Stimulated activated CD8-positive, alpha-beta memory T cell treated with anti-CD3 and anti-CD28 coated beads, Interleukin-15, amount 100 ng/mL, for 4 hours (primary cell): ENCODE measurements around the gene TUBB8.
"Not testable (repeated sequence)": the region's sequence is repeated elsewhere in the genome, so short reads cannot be mapped to it uniquely, and the experiment has no call there.

Source experiments
- DNase-seq, 2 donors: peaks; one replicate each; pipeline ENCODE4 v3.0.0-alpha.2; 2020; ENCODE audit warnings: low read depth in 2 of 2

TUBB8 gene

GRCh38 chr10:48996-49395 is at the start of gene TUBB8:
Gene TUBB8, minus strand, starts transcription at chr10:49296. Its CDS starts 58 bp downstream, at chr10:49238.
- no peak for DNase-seq

GRCh38 chr10:96466-96865 is 47.4 kb upstream of the TUBB8 start:
- DNase-seq = no peak

DNA sequence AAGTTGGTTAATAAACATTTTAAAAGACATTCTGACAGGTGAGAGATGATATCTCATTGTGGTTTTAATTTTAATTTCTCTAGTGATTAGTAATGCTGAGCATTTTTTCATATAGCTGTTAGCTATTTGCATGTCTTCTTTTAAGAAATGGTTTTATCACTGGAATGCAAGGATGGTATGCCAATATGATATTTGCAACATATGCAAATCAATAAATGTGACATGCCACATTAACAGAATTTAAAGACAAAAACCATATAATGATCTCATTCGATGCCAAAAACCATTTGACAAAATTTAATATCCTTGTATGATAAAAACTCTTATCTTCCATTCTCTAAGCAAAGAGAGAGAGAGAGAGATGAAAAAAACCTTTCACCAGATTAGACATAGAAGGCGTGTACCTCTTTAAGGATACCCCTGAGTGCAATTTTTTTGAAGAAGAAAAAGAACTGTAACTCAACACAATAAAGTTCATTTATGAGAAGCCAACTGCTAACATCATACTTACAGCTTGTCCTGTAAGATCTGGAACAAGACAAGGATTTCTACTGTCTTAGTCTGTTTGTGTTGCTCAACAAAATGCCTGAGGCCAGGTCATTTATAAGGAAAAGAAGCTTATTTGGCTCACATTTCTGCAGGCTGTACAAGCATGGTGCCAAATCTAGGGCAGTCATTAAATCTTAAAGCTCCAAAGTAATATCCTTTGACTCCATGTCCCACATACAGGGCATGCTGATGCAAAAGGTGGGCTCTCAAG is 46.4 kb upstream of the TUBB8 start:
- DNase-seq = no peak

DNA sequence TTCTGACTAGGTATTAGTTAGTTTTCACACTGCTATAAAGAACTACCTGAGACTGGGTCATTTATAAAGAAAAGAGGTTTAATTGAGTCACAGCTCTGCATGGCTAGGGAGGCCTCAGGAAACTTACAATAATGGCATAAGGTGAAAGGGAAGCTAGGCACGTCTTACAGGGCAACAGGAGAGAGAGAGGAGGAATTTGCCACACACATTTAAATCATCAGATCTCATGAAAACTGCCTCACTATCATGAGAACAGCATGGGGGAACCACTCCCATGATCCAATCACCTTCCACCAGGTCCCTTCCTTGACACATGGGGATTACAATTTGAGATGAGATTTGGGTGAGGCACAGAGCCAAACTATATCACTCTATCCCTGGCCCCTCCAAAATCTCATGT is 45.5 kb upstream of the TUBB8 start:
- no peak for DNase-seq

- DNase-seq = no peak
Observed at GRCh38 chr10:92846-93245, 43.8 kb upstream of the TUBB8 start.

GRCh38 chr10:92153-92552 is 43.1 kb upstream of the TUBB8 start:
- no peak for DNase-seq

DNA sequence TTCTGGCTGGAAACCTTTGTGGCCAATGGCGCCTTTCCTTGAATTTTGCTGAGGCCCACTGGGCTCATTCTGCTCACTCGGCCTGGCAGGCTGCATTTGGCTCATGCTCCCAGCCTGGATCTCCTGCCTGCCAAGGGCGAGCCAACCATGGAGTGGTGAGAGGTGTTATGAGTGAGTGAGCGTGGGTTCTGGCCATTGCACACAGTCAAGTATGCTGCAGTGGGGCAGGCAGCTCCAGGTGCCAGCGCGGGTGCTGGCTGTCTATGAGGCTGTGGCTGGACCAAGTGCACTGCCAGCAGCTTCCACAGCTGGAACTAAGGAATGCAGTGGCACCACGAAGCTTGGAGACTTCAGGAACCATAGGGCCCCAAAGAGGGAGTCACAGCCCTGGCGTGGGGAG is 42.2 kb upstream of the TUBB8 start:
- no peak for DNase-seq

GRCh38 chr10:90161-90560 is 41.1 kb upstream of the TUBB8 start:
- no peak for DNase-seq

GRCh38 chr10:89248-89647 is 40.2 kb upstream of the TUBB8 start:
- DNase-seq = no peak

DNA sequence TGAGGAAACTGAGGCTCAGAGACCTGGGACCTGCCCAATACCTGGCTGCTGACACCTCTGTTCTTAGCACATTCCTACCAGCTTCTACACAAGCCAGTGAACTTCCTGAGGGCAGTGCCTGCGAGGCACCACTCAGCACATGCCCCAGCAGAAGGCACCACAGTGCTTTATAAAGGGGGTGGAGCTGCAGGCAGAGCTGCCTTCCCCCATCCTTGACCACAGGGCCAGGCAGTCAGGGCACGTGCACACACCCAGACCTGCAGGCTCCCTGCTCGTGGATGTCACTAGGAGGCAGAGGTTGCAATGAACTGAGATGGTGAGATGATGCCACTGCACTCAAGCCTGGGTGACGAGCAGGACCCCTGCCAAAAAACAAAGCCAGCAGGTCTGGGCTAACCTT is 39.2 kb upstream of the TUBB8 start:
- no peak for DNase-seq

DNA sequence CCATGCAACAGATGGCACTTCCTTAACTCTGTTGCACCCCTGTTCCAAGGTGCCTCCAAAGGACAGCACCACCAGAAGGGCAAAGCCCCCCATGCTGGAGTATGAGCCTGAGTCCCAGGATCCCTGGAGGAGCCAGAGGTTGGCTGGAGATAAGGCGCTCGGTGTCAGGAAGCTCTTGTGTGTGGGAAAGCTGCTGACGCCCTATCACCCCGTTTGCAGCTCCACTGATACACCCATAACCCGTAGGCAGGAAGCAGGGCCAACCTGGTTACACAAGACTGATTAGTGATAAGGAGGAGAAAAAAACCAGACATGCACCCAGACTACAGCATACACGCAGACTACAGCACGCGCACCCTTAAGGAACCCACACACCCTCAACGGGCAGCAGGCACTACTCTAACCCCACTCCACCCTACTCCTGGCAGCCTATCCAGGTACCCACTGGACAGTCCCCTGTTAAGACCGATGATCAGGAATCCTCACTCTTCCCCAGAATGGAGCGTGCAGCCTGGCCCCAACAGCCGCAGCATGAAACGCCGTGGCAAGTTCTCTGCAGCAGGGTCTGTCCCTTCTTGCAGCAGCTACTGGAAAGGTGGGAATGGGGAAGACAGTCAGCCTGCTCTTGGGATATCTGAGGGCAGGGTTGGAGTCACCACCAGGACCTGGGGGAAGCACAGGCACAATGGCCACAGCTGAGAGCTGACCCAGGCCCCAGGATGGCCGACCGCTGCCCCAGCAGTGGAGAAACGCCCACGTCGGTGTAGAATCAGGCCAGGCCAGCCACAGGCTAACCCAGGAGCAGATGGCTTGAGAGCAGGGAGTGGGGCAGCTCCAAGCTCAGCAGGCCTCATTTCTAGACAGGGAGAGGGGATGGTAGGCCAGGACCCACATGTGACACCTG is 38.3 kb upstream of the TUBB8 start:
- no peak for DNase-seq

DNA sequence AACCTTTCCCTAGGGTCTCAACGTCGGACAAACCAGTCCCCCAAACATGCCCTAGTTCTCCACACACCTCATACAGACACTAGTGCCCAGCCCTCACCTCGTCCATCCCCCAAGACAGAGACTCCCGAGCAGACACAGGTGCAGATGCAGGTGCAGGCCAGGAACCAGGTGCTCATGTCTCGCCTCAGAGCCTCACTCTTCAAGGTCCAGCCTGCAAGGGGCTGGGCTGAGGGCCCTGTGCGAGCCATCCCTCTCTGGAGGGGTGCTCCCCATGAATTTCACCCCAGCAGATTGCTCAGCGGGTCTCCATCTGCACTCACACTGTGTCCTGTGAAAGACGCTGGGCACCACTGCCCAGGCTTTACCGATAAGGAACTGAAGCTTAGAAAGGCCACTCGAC is 36.9 kb upstream of the TUBB8 start:
- no peak for DNase-seq

GRCh38 chr10:85044-85443 is 35.9 kb upstream of the TUBB8 start:
- no peak for DNase-seq

DNA sequence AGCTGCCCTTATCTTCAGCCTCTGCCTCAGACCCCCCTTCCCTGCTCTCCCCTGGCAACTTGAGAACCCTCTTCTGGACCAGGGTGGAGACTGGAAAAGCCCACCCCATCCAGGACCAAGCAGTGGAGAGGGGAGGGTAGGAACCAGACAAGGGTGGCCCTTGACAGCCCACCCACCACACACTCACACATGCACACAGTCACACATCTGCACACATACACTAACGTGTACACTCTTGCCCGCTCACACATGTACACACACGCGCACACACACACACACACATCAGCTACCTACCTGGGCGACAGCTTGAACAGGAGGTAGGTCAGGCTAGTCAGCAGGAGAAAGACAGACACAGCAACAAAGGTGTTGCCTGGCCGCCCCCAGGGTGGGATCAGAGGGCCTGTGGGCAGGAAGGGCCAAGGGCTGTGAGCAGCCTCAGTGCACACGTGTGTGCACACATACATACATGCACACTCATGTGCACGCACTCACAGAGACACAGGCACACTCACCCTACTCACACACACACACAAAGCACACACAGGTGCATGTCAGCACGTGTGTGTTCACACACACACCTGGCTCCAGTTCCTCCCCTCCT is 34.9 kb upstream of the TUBB8 start:
- DNase-seq = no peak

DNA sequence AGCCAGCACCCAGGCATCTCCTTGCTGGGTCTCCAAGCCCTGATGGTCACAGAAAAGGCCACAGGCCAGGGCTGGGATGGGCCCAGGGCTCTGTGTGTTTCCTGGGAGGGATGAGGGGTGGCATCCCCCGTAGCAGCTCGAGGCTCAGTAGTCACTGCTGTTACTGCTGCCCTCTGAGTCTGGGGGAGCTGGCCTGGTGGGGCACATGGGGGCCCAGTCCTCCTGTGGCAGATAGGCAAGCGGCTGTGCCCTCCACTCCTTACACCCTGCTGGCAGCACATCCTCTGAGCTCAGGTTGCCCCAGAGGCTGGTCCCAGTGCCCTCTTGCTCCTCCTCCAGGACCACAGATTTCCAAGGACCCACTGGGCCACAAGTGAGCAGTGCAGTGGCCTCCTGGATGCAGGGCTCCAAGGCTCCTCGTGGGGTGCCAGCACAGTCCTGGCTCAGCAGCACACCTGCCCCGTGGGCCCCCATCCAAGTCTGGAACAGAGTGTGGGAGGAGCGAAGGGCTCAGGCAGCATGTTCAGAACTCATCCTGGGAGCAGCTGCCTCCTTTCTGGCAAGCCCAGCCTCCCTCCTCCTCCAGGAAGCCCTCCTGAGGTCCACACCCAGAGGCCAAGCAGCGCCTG is 31.5 kb upstream of the TUBB8 start:
- no peak for DNase-seq

- DNase-seq = no peak
Observed at GRCh38 chr10:79532-80215, 30.6 kb upstream of the TUBB8 start.

- DNase-seq = no peak
Observed at GRCh38 chr10:78556-78955, 29.5 kb upstream of the TUBB8 start.

- DNase-seq = not testable (repeated sequence)
Observed at GRCh38 chr10:74266-74621, 25.1 kb upstream of the TUBB8 start.

DNA sequence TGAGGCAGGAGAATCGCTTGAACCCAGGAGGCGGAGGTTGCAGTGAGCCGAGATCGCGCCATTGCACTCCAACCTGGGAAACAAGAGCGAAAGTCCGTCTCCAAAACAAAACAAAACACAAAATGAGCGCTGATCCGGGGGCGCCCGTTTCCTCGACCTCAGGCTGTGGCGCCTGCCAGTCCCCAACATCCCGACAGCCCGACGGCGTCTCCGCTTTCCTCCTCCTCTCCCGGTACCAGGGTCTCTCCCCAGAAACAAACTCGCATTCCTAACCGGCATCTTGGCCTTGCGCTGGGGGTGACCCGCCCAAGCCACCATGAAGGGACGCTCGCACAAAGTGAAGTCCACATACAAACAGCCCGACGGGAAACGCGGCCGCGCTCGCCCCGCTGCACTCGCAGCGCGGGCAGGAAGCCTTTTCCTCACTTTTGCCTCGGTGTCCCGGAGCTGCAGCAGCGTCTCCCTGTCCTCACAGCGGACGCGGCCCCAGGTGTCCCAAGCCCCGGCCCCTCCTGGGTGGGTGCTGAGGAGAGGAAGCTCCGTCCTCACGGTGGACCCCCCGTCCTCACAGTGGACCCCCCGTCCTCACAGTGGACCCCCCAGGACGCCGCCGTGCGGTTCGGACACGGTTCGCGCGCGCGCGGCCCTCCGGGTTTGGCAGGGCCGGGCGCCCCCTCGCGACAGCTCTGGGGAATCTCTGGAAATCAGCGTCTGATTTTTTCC is 24.6 kb upstream of the TUBB8 start:
- DNase-seq = not testable (repeated sequence)

- DNase-seq = not testable (repeated sequence)
Observed at GRCh38 chr10:68156-68555, 19.1 kb upstream of the TUBB8 start.

DNA sequence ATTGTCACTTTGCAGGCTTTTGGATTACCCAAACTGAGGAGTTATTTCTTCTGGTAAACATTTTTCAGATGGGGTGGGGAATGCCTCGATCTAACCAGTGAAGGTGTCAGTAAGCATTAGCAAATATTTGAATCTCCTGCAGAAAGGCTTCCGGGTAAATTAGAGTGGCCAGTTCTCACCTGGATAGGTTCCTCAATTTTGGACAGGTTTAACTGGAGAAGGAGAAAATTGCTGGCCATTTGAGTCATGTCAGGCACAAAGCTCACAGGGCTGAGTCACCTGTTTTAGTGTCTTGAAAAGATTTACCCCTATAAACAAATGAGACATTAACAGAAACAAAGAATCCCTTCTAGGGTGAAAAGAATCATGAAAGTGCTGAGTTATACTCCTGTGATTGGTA is 830 bp upstream of the TUBB8 start:
- not testable (repeated sequence) for DNase-seq
